ENCODE results near the gene CPXM1. TPM values are rescaled to one million over a fixed set of nuclear protein-coding genes. Genes with fewer than 3 reads are reported as not detected.

The CPXM1 gene
- total and polyA plus RNA-seq, 10 donors = 0.23 to 2.9 (median 0.48) TPM

DNA sequence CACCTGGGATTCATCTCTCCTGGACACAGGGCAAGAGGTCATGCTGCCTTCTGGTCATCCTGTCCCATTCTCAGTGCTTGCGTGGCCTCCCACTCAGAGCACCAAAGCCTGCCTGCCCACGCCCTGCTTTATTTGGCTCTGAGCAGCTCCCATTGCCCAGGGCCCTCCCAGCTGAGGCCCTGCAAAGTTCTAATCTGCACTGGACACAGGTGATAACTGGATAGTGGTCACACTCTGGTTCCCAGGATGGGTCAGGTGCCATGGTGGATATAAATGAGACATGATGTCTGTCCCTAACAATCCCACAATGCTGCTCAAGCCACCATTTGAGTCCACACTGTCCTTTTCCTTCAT lies 39.5 kb downstream of the CPXM1 start:
- WGBS, 5 donors = 89 to 98% (median 95%) methylated on average over 2 of the region's 2 CpGs
- H3K4me1 ChIP-seq = no peaks in the 10 kb centered on the region

DNA sequence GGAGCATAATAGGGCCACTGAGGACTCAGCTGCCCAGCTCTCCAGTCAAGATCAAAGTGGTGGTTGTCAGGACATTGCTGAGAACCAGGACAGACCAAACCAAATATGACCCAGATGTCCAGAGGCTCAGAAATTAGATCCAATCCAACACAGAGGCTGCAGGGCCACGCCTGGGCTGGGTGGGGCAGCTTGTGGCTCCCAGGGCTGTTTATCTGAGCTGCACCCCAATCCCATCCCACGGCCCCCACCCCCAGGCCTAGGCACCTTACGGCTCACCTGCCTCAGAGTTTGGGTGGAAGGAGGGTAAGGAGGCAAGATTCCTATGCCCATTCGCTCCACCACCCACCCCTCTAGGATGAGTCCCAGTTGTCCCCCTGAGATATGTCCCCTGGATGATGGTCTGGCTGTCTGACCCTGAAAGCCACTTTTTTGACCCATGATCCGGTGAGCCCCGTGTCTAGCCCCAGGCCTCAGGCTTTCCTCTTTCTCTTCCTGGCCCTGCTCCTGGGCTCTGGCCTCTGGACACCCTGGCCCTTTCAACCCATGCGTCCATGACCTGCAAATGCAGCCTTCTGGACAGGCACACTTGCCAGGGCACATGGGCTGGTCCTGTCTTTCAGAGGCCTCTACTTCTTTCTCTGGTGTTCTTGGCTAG lies 40.0 kb downstream of the CPXM1 start:
- DNase-seq = peak; percentile 49
- TF ChIP-seq POLR2A (IDR thresholded peaks at IDR 0.05) (no peak), POLR2AphosphoS5 (IDR thresholded peaks at IDR 0.05) (no peak)
- TF ChIP-seq, protein P1, sequence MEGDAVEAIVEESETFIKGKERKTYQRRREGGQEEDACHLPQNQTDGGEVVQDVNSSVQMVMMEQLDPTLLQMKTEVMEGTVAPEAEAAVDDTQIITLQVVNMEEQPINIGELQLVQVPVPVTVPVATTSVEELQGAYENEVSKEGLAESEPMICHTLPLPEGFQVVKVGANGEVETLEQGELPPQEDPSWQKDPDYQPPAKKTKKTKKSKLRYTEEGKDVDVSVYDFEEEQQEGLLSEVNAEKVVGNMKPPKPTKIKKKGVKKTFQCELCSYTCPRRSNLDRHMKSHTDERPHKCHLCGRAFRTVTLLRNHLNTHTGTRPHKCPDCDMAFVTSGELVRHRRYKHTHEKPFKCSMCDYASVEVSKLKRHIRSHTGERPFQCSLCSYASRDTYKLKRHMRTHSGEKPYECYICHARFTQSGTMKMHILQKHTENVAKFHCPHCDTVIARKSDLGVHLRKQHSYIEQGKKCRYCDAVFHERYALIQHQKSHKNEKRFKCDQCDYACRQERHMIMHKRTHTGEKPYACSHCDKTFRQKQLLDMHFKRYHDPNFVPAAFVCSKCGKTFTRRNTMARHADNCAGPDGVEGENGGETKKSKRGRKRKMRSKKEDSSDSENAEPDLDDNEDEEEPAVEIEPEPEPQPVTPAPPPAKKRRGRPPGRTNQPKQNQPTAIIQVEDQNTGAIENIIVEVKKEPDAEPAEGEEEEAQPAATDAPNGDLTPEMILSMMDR (IDR thresholded peaks at IDR 0.05 in 8 of 11, conservative IDR thresholded peaks at IDR 0.05 in 3 of 11) = no peak
- Histone ChIP-seq H3K4me1 (no peaks in the 10 kb centered on the region), H3K27me3 (replicated peaks in 1 of 7) (peaks cover 0 to 91% (median 18%) of the 10 kb centered on the region in 7 donors), H3K36me3 (no peaks in the 10 kb centered on the region), H3K27ac (no peak overlapping the region), H3K4me3 (no peak overlapping the region), H3K9me3 (no peaks in the 10 kb centered on the region)
- WGBS, 5 donors = 82 to 96% (median 91%) methylated on average over 4 to 7 of the region's 7 CpGs
- intact Hi-C loops (cut with DNase I; ENCODE audit: low total_unique reads) = no loop called here

More for the DNA sequence above, 39.5 kb downstream of the CPXM1 start:
- TF ChIP-seq POLR2AphosphoS5 (IDR thresholded peaks at IDR 0.05) (no peak), POLR2A (IDR thresholded peaks at IDR 0.05) (no peak)
- TF ChIP-seq, protein P1 (IDR thresholded peaks at IDR 0.05 in 8 of 11, conservative IDR thresholded peaks at IDR 0.05 in 3 of 11) = no peak
- Histone ChIP-seq H3K27ac (no peak overlapping the region), H3K36me3 (no peaks in the 10 kb centered on the region), H3K9me3 (no peaks in the 10 kb centered on the region), H3K27me3 (replicated peaks in 1 of 7) (peaks cover 0 to 90% (median 13%) of the 10 kb centered on the region in 7 donors), H3K4me3 (no peak overlapping the region)
- no peak for DNase-seq
- intact Hi-C loops (cut with DNase I; ENCODE audit: low total_unique reads) = no loop called here

DNA sequence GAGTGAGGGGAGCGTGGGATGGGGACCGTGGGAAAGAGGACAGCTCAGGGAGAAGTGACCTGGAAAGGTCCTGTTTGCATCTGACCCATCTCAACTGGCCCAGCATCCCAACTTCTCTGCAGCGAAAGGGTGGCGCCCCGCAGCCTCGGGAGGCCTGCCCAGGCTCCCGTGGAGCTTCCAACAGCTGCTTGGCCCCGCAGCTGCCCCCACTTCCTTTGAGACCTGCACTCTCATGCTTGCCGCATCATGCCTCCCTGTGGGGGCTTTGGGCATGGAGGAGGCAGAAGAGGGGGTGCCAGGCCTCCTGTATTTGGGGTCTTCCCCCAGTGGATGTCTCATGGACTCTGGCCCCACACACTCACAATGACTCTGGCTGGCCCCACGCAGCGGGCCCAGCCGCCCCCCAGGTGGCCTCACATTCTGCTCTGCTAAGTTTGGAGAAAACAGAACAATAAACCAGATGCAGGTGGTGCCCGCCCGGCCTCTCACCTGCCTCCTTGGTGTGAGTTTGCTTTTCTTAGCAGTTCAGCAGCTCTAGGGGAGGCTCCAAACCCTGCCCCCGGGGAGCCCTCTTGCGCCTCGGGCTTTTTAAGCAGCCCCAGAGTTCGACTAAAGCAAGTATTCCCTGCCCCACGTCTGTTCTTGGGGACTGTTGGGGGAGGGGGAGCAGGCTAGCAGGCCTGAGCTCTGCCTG lies 40.7 kb downstream of the CPXM1 start:
- Histone ChIP-seq H3K27me3 (replicated peaks in 1 of 7) (peaks cover 0 to 92% (median 20%) of the 10 kb centered on the region in 7 donors), H3K36me3 (no peaks in the 10 kb centered on the region), H3K9me3 (no peaks in the 10 kb centered on the region), H3K4me1 (no peaks in the 10 kb centered on the region), H3K27ac (no peak overlapping the region), H3K4me3 (no peak overlapping the region)
- peak; percentile 41 for DNase-seq
- TF ChIP-seq POLR2AphosphoS5 (IDR thresholded peaks at IDR 0.05) (no peak), POLR2A (IDR thresholded peaks at IDR 0.05) (no peak)
- TF ChIP-seq, protein P1 (IDR thresholded peaks at IDR 0.05 in 8 of 11, conservative IDR thresholded peaks at IDR 0.05 in 3 of 11) = no peak
- intact Hi-C loops (cut with DNase I; ENCODE audit: low total_unique reads) = no loop called here
- 54 to 68% (median 60%) methylated on average over 14 to 19 of the region's 19 CpGs for WGBS, 5 donors

DNA sequence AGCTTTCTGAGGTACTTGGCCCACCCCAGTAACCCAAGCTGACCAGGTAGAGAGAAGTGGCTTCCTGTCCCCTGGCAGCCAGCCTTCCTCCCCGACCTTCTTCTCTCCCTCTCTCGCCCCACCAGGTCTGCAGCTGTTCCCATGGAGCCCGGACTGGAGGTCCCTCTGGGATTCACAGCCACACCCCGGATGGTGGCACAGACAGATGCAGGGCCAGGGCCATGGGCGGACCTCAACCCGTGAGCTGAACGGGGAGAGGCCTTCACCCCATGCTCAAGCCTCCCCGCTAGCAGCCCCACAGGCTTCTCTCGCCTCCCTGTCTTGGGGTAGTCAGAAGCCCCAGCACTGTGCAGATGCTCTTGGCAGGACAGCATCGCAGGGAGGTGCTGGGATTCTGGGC lies 41.3 kb downstream of the CPXM1 start:
- intact Hi-C loops (cut with DNase I; ENCODE audit: low total_unique reads) = no loop called here
- no peaks in the 10 kb centered on the region for H3K36me3 ChIP-seq
- peak; percentile 56 for DNase-seq
- H3K27me3 ChIP-seq (replicated peaks in 1 of 7) = peaks cover 0 to 93% (median 25%) of the 10 kb centered on the region in 7 donors
- TF ChIP-seq, protein P1 (IDR thresholded peaks at IDR 0.05 in 8 of 11, conservative IDR thresholded peaks at IDR 0.05 in 3 of 11) = no peak
- TF ChIP-seq POLR2A (IDR thresholded peaks at IDR 0.05) (no peak), POLR2AphosphoS5 (IDR thresholded peaks at IDR 0.05) (no peak)
- H3K4me3 ChIP-seq = no peak overlapping the region
- H3K4me1 ChIP-seq = no peaks in the 10 kb centered on the region
- no peak overlapping the region for H3K27ac ChIP-seq
- no peaks in the 10 kb centered on the region for H3K9me3 ChIP-seq
- WGBS, 5 donors = 74 to 88% (median 84%) methylated on average over 7 to 10 of the region's 10 CpGs

Data from spleen (tissue), 11 donors.